Activated CD4-positive, alpha-beta T cell treated with anti-CD3 and anti-CD28 coated beads, Interleukin-2, amount 50 U/mL, for 48 hours (primary cell): Measurements from ENCODE around the gene COL26A1.

Experiments used
- DNase-seq, 2 experiments: peaks; one replicate each; pipeline ENCODE4 v3.0.0-alpha.2; 2020

The COL26A1 gene

GRCh38 chr7:101582971-101583370, 220.3 kb downstream of the COL26A1 start:
- DNase-seq = no peak

GRCh38 chr7:101586078-101586905, 223.6 kb downstream of the COL26A1 start:
- DNase-seq = no peak

GRCh38 chr7:101586906-101587677, 224.4 kb downstream of the COL26A1 start:
- no peak for DNase-seq

DNA sequence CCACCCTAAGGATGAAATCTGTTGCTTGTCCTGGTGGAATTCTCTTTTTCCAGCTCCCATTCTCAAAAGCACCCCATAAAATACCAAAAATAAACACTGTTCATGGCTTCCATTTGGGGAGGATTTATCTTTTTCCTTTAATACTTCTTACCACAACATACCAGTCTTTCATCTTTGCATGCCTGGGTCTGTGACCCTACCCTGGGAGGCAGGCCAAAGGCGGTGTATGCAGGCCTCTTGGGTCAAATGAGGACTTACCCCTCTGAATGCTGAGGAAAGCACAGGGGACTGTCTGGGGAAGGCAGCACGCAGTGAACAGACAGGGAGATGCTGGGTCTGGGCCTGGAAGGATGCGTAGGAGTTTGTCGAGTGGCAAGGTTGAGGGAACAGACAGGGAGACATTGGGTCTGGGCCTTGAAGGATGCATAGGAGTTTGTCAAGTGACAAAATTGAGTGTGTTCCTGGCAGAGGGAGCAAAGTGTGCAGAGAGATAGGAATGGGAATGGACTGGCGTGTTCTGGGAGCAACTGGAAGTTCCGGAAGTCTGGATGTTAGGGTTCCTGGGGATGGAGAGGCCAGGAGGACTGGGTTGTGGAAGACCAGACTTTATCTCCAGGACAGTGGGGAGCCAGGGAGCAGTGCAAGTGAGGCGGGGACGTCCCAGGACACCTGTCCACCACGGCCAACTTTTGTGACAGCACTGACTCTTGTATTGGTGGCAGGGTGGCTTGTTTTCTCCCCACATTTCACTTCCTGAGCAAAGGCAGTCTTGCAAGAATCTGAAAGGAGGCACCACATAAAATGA, 225.7 kb downstream of the COL26A1 start:
- DNase-seq = no peak

- no peak for DNase-seq
Measured at GRCh38 chr7:101589052-101589451, 226.4 kb downstream of the COL26A1 start.

GRCh38 chr7:101589976-101590662, 227.4 kb downstream of the COL26A1 start:
- no peak for DNase-seq

GRCh38 chr7:101590663-101591435, 228.2 kb downstream of the COL26A1 start:
- no peak for DNase-seq

DNA sequence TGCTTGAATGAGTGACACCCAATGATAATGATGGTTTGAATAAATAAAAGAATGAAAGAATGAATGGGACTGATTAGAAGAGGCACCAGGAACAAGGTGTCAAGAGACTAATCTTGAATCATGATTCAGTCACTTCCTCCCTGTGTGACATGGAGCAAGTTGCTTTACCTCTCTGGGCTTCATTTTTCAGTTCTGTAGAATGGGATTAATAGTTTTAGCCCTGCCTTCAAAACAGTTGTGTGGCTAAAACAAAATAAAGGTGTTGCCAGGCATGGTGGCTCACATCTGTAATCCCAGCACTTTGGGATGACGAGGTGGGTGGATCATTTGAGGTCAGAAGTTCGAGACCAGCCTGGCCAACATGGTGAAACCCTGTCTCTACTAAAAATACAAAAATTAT, 228.8 kb downstream of the COL26A1 start:
- no peak for DNase-seq

- no peak for DNase-seq
Measured at GRCh38 chr7:101593556-101593955, 230.9 kb downstream of the COL26A1 start.

DNA sequence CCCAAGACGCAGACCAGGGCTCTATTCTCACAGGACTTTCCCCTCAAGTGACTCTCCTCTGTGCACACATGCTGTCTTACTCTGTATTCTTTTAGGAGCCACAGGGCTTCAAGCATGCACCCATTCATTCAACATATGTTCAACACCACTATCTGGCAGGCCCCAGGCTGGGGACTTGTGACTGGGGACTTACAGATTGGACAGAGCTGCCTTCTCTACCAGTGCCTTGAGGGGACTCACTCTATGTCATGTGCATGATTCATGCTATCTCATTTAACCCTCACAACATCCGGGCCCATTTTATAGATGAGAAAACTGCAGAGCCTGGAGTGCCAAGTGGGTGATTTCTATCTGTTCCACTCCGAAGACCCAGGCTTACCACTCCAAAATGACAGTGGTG, 232.1 kb downstream of the COL26A1 start:
- DNase-seq = no peak

- no peak for DNase-seq
Measured at GRCh38 chr7:101595246-101595645, 232.6 kb downstream of the COL26A1 start.

- DNase-seq = no peak
Measured at GRCh38 chr7:101595766-101596537, 233.3 kb downstream of the COL26A1 start.

- DNase-seq = no peak
Measured at GRCh38 chr7:101596898-101597297, 234.2 kb downstream of the COL26A1 start.

GRCh38 chr7:101597941-101598340, 235.3 kb downstream of the COL26A1 start:
- DNase-seq = no peak

- no peak for DNase-seq
Measured at GRCh38 chr7:101598422-101598985, 235.8 kb downstream of the COL26A1 start.

- no peak for DNase-seq
Measured at GRCh38 chr7:101598986-101599771, 236.5 kb downstream of the COL26A1 start.

- no peak for DNase-seq
Measured at GRCh38 chr7:101599787-101600186, 237.1 kb downstream of the COL26A1 start.

- DNase-seq = no peak
Measured at GRCh38 chr7:101602082-101602481, 239.4 kb downstream of the COL26A1 start.

DNA sequence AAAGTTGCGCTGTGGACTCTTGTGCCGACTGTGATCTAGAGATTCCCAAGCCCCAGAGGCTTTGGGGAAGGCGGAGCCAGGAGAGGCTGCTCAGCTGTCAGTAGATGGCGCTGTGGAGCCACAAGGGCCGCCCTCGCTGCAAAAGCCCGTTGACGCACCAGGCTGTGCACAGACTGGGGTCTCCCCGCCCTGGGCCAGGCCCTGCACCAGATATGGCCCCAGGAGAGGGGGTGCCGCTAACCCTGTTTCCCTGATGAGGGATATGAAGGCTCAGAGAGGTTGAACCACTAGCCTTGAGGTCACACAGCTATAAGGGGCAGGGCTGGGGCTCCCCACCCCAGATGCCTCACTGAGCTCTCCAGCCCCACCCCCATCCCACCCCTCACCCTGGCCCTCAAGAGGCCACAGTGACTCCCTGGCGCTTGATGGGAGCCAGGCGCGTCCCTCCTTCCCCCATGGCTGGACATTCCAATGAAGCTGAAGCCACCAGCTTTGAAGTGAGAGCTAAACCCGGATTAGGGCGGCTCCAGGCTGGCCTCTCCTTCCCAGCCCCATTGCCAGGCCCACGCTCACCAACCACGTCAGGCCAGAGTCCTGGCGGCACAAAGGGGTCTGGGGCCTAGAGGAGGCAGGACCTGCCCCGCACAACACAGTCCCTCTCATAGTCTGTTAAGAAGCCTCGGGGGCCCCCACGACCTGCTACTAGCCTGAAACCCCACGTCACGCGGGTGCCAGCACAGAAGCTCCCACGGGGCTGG, 240.0 kb downstream of the COL26A1 start:
- peak; percentile 77 to 82 for DNase-seq
